GM23338 (cell line): ENCODE results near the gene LINGO1. TPM values are rescaled to one million over a fixed set of nuclear protein-coding genes. Genes with fewer than 3 reads are reported as not detected.

Source experiments
- ATAC-seq: fragments of 200-7000 bp; cut with Tn5 transposase; 3 replicates; pipeline ENCODE4 v1.9.1; 2020
- DNase-seq: peaks from one replicate; pipeline ENCODE4 v3.0.0-alpha.2; 2015; ENCODE audit warnings: low spot score
- H2AFZ ChIP-seq: fragments of 200-600 bp; sonication (generic); 2 replicates; pipeline ENCODE4 v1.8.0; 2016; ENCODE audit warnings: antibody characterized with exemption, mild to moderate bottlenecking, moderate library complexity
- H3F3A ChIP-seq: fragments of 200-600 bp; sonication (generic); replicated peaks from 2 replicates; pipeline ENCODE4 v1.8.0; 2017; ENCODE audit warnings: antibody characterized with exemption, mixed run types, low read depth
- H3K27ac ChIP-seq: fragments of 200-600 bp; sonication (generic); 2 replicates; pipeline ENCODE4 v1.6.1; 2016; ENCODE audit warnings: low read depth
- H3K27me3 ChIP-seq: fragments of 200-600 bp; sonication (generic); 2 replicates; pipeline ENCODE4 v1.8.0; 2016; ENCODE audit warnings: mild to moderate bottlenecking, mixed run types, moderate library complexity; ENCODE audit not compliant: insufficient read depth
- H3K36me3 ChIP-seq: fragments of 200-600 bp; sonication (generic); 2 replicates; pipeline ENCODE4 v1.8.0; 2016; ENCODE audit warnings: mild to moderate bottlenecking; ENCODE audit not compliant: insufficient read depth
- H3K4me1 ChIP-seq: fragments of 200-600 bp; sonication (generic); 2 replicates; pipeline ENCODE4 v1.8.0; 2016; ENCODE audit warnings: mild to moderate bottlenecking, moderate library complexity; ENCODE audit not compliant: insufficient read depth
- H3K4me2 ChIP-seq: fragments of 200-600 bp; sonication (generic); 2 replicates; pipeline ENCODE4 v1.7.1; 2017; ENCODE audit warnings: mixed run types
- H3K4me3 ChIP-seq: fragments of 200-600 bp; sonication (generic); 2 replicates; pipeline ENCODE4 v1.6.1; 2016; ENCODE audit warnings: mixed run types
- H3K79me2 ChIP-seq: fragments of 200-600 bp; sonication (generic); replicated peaks from 2 replicates; pipeline ENCODE4 v1.8.0; 2017; ENCODE audit warnings: mild to moderate bottlenecking; ENCODE audit not compliant: insufficient read depth
- H3K9me2 ChIP-seq: fragments of 200-600 bp; sonication (generic); 2 replicates; pipeline ENCODE4 v1.8.0; 2017; ENCODE audit not compliant: insufficient read depth
- H4K20me1 ChIP-seq: fragments of 200-600 bp; sonication (generic); replicated peaks from 2 replicates; pipeline ENCODE4 v1.8.0; 2017; ENCODE audit warnings: mild to moderate bottlenecking; ENCODE audit not compliant: insufficient read depth
- H3K27ac Mint-ChIP-seq: 2 replicates; pipeline ENCODE4 v1.8.0; 2020; ENCODE audit warnings: inconsistent platforms, mild to moderate bottlenecking, moderate library complexity, mixed read lengths
- H3K27me3 Mint-ChIP-seq: 3 replicates; pipeline ENCODE4 v1.8.0; 2022; ENCODE audit warnings: low read depth, mild to moderate bottlenecking, moderate library complexity, mixed read lengths, inconsistent platforms; ENCODE audit not compliant: insufficient read depth, poor library complexity
- H3K36me3 Mint-ChIP-seq: 3 replicates; pipeline ENCODE4 v1.8.0; 2021; ENCODE audit warnings: low read depth, mild to moderate bottlenecking, inconsistent platforms, moderate library complexity, mixed read lengths
- H3K4me1 Mint-ChIP-seq: 3 replicates; pipeline ENCODE4 v1.8.0; 2020; ENCODE audit warnings: mild to moderate bottlenecking, inconsistent platforms, mixed read lengths
- H3K4me3 Mint-ChIP-seq: 3 replicates; pipeline ENCODE4 v1.8.0; 2021; ENCODE audit warnings: moderate library complexity, mild to moderate bottlenecking, inconsistent platforms, mixed read lengths
- H3K9me3 Mint-ChIP-seq: 3 replicates; pipeline ENCODE4 v1.8.0; 2020; ENCODE audit warnings: moderate library complexity, mild to moderate bottlenecking, inconsistent platforms, mixed read lengths
- EZH2 ChIP-seq: fragments of 200-600 bp; sonication (generic); IDR thresholded peaks from one replicate; pipeline ENCODE4 v1.8.0; 2017; ENCODE audit warnings: antibody characterized with exemption, mild to moderate bottlenecking, low read depth; ENCODE audit not compliant: unreplicated experiment
- JUNB ChIP-seq: IDR thresholded peaks from one replicate; pipeline ENCODE4 v1.6.1; 2016; ENCODE audit warnings: antibody characterized with exemption; ENCODE audit not compliant: unreplicated experiment
- NANOG ChIP-seq: IDR thresholded peaks from 2 replicates; pipeline ENCODE4 v1.6.1; 2016; ENCODE audit warnings: antibody characterized with exemption, borderline replicate concordance
- ZNF114 ChIP-seq: fragments of 250-450 bp; sonication (Bioruptor Pico); IDR thresholded peaks from 2 replicates; pipeline ENCODE4 v1.5.0; 2020; ENCODE audit warnings: mild to moderate bottlenecking, moderate library complexity
- ZNF331 ChIP-seq: fragments of 250-450 bp; sonication (Bioruptor Pico); IDR thresholded peaks from 2 replicates; pipeline ENCODE4 v1.5.0; 2020; ENCODE audit warnings: low read depth, mild to moderate bottlenecking, moderate library complexity
- polyA plus RNA-seq: library from polyadenylated mRNA; unstranded; fragments of >200 nt; fragmentation: Nextera tagmentation; extraction: Ambion mirVana; gene quantifications from 2 replicates; pipeline ENCODE4 v1.2.1, GENCODE V29; 2016
- total RNA-seq: library from RNA; depleted of rRNA; stranded (reverse); fragments of >200 nt; shearing (Covaris generic); gene quantifications from 2 replicates; pipeline ENCODE4 v1.2.3, GENCODE V29; 2014
- TF ChIP-seq, protein P1 (sequence below): fragments of 250-450 bp; sonication (Bioruptor Pico); IDR thresholded peaks from 2 replicates; pipeline ENCODE4 v1.5.0; 2020; ENCODE audit warnings: mild to moderate bottlenecking, moderate library complexity

LINGO1 gene
- total and polyA plus RNA-seq, 2 experiments from 2014 or later: 16.9 to 63.1 TPM

DNA sequence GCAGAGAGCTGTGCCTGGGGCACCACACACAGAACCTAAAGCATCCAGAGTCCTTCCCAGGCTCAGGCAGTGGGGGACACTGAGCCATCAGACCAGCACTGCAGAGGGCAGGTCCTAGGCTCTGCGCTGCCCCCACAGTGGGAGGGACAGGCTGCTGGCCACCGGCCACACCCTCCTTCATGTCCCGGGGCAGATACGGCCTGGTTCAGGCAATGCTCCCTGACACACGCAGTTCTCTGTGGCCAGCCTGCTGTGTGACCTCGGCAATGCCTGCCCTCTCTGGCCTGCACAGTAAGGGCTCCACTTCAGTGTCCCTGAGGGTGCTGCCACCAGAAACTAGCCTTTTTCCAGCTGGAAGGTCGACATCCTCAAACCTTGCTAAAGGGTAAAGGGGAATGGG is 12.4 kb downstream of the LINGO1 start (continued):
- TF ChIP-seq, protein P1, sequence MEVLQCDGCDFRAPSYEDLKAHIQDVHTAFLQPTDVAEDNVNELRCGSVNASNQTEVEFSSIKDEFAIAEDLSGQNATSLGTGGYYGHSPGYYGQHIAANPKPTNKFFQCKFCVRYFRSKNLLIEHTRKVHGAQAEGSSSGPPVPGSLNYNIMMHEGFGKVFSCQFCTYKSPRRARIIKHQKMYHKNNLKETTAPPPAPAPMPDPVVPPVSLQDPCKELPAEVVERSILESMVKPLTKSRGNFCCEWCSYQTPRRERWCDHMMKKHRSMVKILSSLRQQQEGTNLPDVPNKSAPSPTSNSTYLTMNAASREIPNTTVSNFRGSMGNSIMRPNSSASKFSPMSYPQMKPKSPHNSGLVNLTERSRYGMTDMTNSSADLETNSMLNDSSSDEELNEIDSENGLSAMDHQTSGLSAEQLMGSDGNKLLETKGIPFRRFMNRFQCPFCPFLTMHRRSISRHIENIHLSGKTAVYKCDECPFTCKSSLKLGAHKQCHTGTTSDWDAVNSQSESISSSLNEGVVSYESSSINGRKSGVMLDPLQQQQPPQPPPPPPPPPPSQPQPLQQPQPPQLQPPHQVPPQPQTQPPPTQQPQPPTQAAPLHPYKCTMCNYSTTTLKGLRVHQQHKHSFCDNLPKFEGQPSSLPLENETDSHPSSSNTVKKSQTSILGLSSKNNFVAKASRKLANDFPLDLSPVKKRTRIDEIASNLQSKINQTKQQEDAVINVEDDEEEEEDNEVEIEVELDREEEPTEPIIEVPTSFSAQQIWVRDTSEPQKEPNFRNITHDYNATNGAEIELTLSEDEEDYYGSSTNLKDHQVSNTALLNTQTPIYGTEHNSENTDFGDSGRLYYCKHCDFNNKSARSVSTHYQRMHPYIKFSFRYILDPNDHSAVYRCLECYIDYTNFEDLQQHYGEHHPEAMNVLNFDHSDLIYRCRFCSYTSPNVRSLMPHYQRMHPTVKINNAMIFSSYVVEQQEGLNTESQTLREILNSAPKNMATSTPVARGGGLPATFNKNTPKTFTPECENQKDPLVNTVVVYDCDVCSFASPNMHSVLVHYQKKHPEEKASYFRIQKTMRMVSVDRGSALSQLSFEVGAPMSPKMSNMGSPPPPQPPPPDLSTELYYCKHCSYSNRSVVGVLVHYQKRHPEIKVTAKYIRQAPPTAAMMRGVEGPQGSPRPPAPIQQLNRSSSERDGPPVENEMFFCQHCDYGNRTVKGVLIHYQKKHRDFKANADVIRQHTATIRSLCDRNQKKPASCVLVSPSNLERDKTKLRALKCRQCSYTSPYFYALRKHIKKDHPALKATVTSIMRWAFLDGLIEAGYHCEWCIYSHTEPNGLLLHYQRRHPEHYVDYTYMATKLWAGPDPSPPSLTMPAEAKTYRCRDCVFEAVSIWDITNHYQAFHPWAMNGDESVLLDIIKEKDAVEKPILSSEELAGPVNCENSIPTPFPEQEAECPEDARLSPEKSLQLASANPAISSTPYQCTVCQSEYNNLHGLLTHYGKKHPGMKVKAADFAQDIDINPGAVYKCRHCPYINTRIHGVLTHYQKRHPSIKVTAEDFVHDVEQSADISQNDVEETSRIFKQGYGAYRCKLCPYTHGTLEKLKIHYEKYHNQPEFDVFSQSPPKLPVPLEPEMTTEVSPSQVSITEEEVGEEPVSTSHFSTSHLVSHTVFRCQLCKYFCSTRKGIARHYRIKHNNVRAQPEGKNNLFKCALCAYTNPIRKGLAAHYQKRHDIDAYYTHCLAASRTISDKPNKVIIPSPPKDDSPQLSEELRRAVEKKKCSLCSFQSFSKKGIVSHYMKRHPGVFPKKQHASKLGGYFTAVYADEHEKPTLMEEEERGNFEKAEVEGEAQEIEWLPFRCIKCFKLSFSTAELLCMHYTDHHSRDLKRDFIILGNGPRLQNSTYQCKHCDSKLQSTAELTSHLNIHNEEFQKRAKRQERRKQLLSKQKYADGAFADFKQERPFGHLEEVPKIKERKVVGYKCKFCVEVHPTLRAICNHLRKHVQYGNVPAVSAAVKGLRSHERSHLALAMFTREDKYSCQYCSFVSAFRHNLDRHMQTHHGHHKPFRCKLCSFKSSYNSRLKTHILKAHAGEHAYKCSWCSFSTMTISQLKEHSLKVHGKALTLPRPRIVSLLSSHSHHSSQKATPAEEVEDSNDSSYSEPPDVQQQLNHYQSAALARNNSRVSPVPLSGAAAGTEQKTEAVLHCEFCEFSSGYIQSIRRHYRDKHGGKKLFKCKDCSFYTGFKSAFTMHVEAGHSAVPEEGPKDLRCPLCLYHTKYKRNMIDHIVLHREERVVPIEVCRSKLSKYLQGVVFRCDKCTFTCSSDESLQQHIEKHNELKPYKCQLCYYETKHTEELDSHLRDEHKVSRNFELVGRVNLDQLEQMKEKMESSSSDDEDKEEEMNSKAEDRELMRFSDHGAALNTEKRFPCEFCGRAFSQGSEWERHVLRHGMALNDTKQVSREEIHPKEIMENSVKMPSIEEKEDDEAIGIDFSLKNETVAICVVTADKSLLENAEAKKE (CRISPR knock-in tag): no peak
- TF ChIP-seq ZNF331 (CRISPR knock-in tag) (no peak), NANOG (no peak), ZNF114 (CRISPR knock-in tag) (no peak)

DNA sequence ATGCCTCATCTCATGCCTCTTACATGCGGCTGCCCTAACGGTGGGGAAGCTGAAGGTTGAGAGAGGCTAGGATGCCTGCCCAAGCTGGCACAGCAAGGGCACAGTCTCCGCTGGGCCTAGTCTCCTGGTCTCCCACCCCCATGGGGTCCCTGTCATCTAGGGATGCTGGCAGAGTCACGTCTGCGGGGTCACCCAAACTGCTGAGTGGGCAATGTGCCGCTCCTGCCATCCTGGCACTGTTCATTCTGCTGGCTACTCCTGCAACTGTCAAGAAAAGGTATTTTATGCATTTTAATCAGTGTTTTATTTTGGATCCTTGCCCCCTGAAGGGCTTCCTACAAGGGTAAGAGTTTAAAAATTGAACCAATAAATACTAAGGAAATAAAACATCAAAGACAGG is 12.8 kb downstream of the LINGO1 start:
- H4K20me1 ChIP-seq: no peaks in the 10 kb centered on the region
- H3F3A ChIP-seq: peaks cover 5% of the 10 kb centered on the region; the same call in 1 of the 2 replicates
- no peak overlapping the region for H3K4me2 ChIP-seq
- no peak for TF ChIP-seq EZH2
- TF ChIP-seq JUNB: no peak
- TF ChIP-seq ZNF114 (CRISPR knock-in tag): no peak
- H3K36me3 Mint-ChIP-seq: peaks cover 18% of the 10 kb centered on the region
- H3K27ac ChIP-seq: no peak overlapping the region
- peaks cover 40% of the 10 kb centered on the region for H3K4me1 ChIP-seq
- H3K27ac Mint-ChIP-seq: peak overlapping the region; percentile 59; the same call in 1 of the 2 replicates
- no peaks in the 10 kb centered on the region for H3K9me2 ChIP-seq
- peaks cover 50% of the 10 kb centered on the region for H3K79me2 ChIP-seq
- H3K27me3 ChIP-seq: no peaks in the 10 kb centered on the region
- H3K36me3 ChIP-seq: no peaks in the 10 kb centered on the region
- peaks cover 59% of the 10 kb centered on the region for H3K4me1 Mint-ChIP-seq
- no peak overlapping the region for H3K4me3 Mint-ChIP-seq
- H3K9me3 Mint-ChIP-seq: no peaks in the 10 kb centered on the region; the same call in 2 of the 3 replicates
- H2AFZ ChIP-seq: no peak overlapping the region
- no peak overlapping the region for H3K4me3 ChIP-seq
- DNase-seq (no peak), ATAC-seq (no peak)
- peaks cover 11% of the 10 kb centered on the region for H3K27me3 Mint-ChIP-seq
